ENCODE results near the gene TRAPPC4.
A peak's percentile ranks its signal among the peaks of the same experiment; 100 is the strongest.
"Not testable (repeated sequence)": the region's sequence is repeated elsewhere in the genome, so short reads cannot be mapped to it uniquely, and the experiment has no call there.

Gene TRAPPC4

GRCh38 chr11:119018074-119018938 is at the start of gene TRAPPC4, which contains the start of gene RPS25:
TRAPPC4 (plus strand) TSS chr11:119018766; CDS start chr11:119018796, 30 bp downstream.
RPS25 (minus strand) TSS chr11:119018343; CDS start chr11:119018284, 59 bp downstream.
- DNase-seq, result peak; percentile 94

GRCh38 chr11:118969508-118969907 is 49.1 kb upstream of the TRAPPC4 start:
- DNase-seq, result not testable (repeated sequence)

- DNase-seq, result no peak
Observed at GRCh38 chr11:118971646-118972045, 46.9 kb upstream of the TRAPPC4 start, which contains the start of gene FOXR1. FOXR1 (plus strand) TSS chr11:118971761; CDS start chr11:118971932, 171 bp downstream.

GRCh38 chr11:118973985-118974384 is 44.6 kb upstream of the TRAPPC4 start:
- no peak for DNase-seq

- no peak for DNase-seq
Observed at GRCh38 chr11:118975771-118976709, 42.5 kb upstream of the TRAPPC4 start.

GRCh38 chr11:118979434-118979833 is 39.1 kb upstream of the TRAPPC4 start:
- no peak for DNase-seq

- no peak for DNase-seq
Observed at GRCh38 chr11:118980191-118980881, 38.2 kb upstream of the TRAPPC4 start.

GRCh38 chr11:118984337-118984736 is 34.2 kb upstream of the TRAPPC4 start:
- not testable (repeated sequence) for DNase-seq

GRCh38 chr11:118984825-118985224 is 33.7 kb upstream of the TRAPPC4 start:
- DNase-seq, result no peak

GRCh38 chr11:118988280-118988679 is 30.3 kb upstream of the TRAPPC4 start:
- no peak for DNase-seq

- DNase-seq, result not testable (repeated sequence)
Observed at GRCh38 chr11:118991486-118992038, 27.0 kb upstream of the TRAPPC4 start.

GRCh38 chr11:118996926-118997626 is 21.5 kb upstream of the TRAPPC4 start:
- no peak for DNase-seq

GRCh38 chr11:118997627-118998387 is 20.8 kb upstream of the TRAPPC4 start, which contains the start of gene CENATAC:
CENATAC (plus strand) TSS chr11:118998138; CDS start chr11:118998198, 60 bp downstream.
- peak; percentile 95 for DNase-seq

GRCh38 chr11:118998388-118998717 is 20.2 kb upstream of the TRAPPC4 start:
- no peak for DNase-seq

GRCh38 chr11:118998822-118999221 is 19.7 kb upstream of the TRAPPC4 start:
- DNase-seq, result no peak

- no peak for DNase-seq
Observed at GRCh38 chr11:119000906-119001305, 17.7 kb upstream of the TRAPPC4 start.

GRCh38 chr11:119006656-119007055 is 11.9 kb upstream of the TRAPPC4 start:
- DNase-seq, result no peak

- no peak for DNase-seq
Observed at GRCh38 chr11:119011476-119012053, 7.0 kb upstream of the TRAPPC4 start.

GRCh38 chr11:119012629-119013170 is 5.9 kb upstream of the TRAPPC4 start:
- DNase-seq, result no peak
